Measurements from ENCODE around the gene KCNMA1.
A peak's percentile ranks its signal among the peaks of the same experiment; 100 is the strongest.

KCNMA1 gene

DNA sequence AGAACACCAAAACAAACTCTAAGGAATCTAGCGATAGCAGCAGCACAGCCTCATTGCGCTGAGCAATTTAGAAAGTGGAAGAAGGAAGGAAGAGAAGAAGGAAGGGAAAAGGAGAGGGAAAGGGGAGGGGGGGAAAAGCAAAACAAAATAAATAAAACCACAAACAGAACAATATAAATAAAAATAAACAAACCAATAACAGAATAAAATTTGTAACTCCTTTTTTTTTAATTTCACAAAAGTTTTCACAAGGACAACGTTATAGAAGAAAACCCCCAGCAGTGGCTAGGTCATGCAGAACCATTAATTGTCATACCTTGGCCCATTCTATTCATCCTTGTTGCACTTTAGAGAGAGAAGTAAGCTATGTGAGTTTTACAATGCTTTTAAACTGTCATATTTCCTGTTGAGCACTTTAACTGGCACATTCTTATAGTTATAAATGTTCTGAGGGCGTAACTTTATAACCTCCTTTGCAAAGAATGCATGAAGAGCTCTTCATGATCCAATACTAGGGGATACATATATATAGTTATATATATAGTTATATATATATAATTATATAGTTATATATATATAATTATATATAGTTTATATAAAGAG, 752.8 kb downstream of the KCNMA1 start:
- H4K20me1 ChIP-seq, result peaks cover 0 to 17% (median 0%) of the 10 kb centered on the region in 11 experiments; a peak in 2 of 22 replicates
- TF ChIP-seq Cebpa-rat (IDR thresholded peaks at IDR 0.05), result no peak
- no peak overlapping the region for H3K27ac ChIP-seq
- peaks cover 31 to 45% (median 36%) of the 10 kb centered on the region in 10 experiments for H3K4me1 ChIP-seq
- peak overlapping the region in 7 of 11 experiments; percentile 23 to 82 (median 70); a peak in 8 of 22 replicates for H3K4me2 ChIP-seq
- no peaks in the 10 kb centered on the region; a peak in 1 of 22 replicates for H3K9me3 ChIP-seq (replicated peaks in 1 of 11)
- peaks cover 0 to 14% (median 0%) of the 10 kb centered on the region in 11 experiments; a peak in 1 of 22 replicates for H3K36me3 ChIP-seq
- peaks cover 0 to 55% (median 0%) of the 10 kb centered on the region in 11 experiments; a peak in 4 of 22 replicates for H3K27me3 ChIP-seq
- H3K9ac ChIP-seq, result no peak overlapping the region
- no peak overlapping the region for H3K4me3 ChIP-seq

DNA sequence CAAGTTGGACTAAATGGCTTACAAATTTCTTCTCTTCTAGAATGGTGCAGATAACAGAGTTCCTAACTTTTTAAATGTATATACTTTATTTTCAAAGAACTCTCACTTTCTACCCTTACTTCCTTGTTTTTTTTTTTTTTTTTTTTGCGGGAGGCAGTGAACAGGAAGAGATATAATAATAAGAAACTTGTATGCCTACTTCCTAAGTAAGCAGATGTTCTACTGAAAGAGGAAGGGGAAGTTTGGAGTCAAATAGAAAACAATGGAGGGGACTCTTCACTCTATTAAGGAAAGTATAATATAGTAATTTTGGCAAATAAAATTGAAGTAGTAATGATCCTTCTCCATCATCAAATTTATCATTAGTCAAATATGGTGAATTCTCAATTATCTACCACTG, 754.0 kb downstream of the KCNMA1 start:
- Histone ChIP-seq H4K20me1 (peaks cover 0 to 17% (median 0%) of the 10 kb centered on the region in 11 experiments; a peak in 2 of 22 replicates), H3K4me3 (no peak overlapping the region), H3K27ac (peak overlapping the region in 4 of 11 experiments; percentile 19 to 45 (median 34); a peak in 3 of 22 replicates), H3K4me1 (peaks cover 31 to 45% (median 37%) of the 10 kb centered on the region in 10 experiments), H3K27me3 (peaks cover 0 to 63% (median 0%) of the 10 kb centered on the region in 11 experiments; a peak in 4 of 22 replicates), H3K9ac (no peak overlapping the region), H3K4me2 (peak overlapping the region; percentile 70 to 82 (median 73); a peak in 21 of 22 replicates), H3K36me3 (peaks cover 0 to 10% (median 0%) of the 10 kb centered on the region in 11 experiments; a peak in 1 of 22 replicates), H3K9me3 (replicated peaks in 1 of 11) (no peaks in the 10 kb centered on the region; a peak in 1 of 22 replicates)
- TF ChIP-seq Cebpa-rat (IDR thresholded peaks at IDR 0.05), result no peak

DNA sequence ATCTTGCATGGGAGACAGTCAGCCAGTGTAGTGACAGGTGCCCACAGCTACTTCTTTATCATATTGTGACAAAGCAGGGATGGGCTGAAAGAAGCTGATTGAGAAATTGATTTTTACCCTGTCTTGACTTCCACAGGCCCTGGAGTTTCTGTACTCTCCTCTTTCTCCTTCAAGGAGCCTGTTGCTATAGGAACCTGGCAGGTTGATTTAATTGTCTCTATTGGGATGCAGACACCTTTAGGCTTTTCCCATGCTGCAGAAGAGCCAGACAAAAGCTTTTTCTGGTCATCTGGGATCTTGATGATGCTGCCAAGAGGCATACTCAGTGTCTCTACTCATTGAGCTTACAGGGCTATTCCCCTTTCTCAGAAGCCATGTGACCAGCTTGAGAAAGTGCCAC, 754.8 kb downstream of the KCNMA1 start:
- H3K27ac ChIP-seq, result no peak overlapping the region
- H3K4me3 ChIP-seq, result no peak overlapping the region
- H3K9me3 ChIP-seq (replicated peaks in 1 of 11), result no peaks in the 10 kb centered on the region; a peak in 1 of 22 replicates
- TF ChIP-seq Cebpa-rat (IDR thresholded peaks at IDR 0.05), result no peak
- H3K4me2 ChIP-seq, result peak overlapping the region; percentile 70 to 82 (median 73)
- peaks cover 0 to 67% (median 0%) of the 10 kb centered on the region in 11 experiments; a peak in 4 of 22 replicates for H3K27me3 ChIP-seq
- no peak overlapping the region for H3K9ac ChIP-seq
- peaks cover 0 to 17% (median 0%) of the 10 kb centered on the region in 11 experiments; a peak in 2 of 22 replicates for H4K20me1 ChIP-seq
- peaks cover 0 to 10% (median 0%) of the 10 kb centered on the region in 11 experiments; a peak in 1 of 22 replicates for H3K36me3 ChIP-seq
- peaks cover 31 to 45% (median 37%) of the 10 kb centered on the region in 10 experiments for H3K4me1 ChIP-seq

DNA sequence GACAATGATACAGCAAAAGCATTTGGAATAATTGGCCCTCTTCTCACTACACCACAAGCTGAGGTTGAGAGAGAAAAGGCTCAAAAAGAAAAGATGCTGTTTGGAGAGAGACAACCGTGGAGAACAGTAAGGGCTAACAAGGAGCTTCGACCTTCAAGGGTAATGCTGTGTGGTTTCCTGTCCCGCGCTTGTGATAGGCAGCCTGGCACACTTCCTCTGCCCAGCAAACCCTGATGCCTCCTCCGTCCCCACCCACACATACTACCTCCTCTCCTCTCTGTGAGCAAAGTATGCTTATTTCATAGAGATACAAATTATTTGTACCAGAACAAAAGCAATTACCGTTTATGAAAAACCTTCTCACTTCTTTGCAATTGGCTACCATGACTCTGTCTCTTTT, 755.4 kb downstream of the KCNMA1 start:
- Histone ChIP-seq H3K4me1 (peaks cover 31 to 45% (median 37%) of the 10 kb centered on the region in 10 experiments), H3K4me2 (peak overlapping the region; percentile 70 to 82 (median 73)), H3K9me3 (replicated peaks in 1 of 11) (no peaks in the 10 kb centered on the region; a peak in 1 of 22 replicates), H3K4me3 (no peak overlapping the region), H3K27me3 (peaks cover 0 to 65% (median 0%) of the 10 kb centered on the region in 11 experiments; a peak in 4 of 22 replicates), H3K9ac (peak overlapping the region in 3 of 11 experiments; percentile 5 to 44 (median 17); a peak in 2 of 22 replicates), H3K36me3 (peaks cover 0 to 5% (median 0%) of the 10 kb centered on the region in 11 experiments; a peak in 1 of 22 replicates), H4K20me1 (peaks cover 0 to 17% (median 0%) of the 10 kb centered on the region in 11 experiments; a peak in 2 of 22 replicates), H3K27ac (peak overlapping the region in 3 of 11 experiments; percentile 1 to 34 (median 18); a peak in 2 of 22 replicates)
- no peak for TF ChIP-seq Cebpa-rat (IDR thresholded peaks at IDR 0.05)

DNA sequence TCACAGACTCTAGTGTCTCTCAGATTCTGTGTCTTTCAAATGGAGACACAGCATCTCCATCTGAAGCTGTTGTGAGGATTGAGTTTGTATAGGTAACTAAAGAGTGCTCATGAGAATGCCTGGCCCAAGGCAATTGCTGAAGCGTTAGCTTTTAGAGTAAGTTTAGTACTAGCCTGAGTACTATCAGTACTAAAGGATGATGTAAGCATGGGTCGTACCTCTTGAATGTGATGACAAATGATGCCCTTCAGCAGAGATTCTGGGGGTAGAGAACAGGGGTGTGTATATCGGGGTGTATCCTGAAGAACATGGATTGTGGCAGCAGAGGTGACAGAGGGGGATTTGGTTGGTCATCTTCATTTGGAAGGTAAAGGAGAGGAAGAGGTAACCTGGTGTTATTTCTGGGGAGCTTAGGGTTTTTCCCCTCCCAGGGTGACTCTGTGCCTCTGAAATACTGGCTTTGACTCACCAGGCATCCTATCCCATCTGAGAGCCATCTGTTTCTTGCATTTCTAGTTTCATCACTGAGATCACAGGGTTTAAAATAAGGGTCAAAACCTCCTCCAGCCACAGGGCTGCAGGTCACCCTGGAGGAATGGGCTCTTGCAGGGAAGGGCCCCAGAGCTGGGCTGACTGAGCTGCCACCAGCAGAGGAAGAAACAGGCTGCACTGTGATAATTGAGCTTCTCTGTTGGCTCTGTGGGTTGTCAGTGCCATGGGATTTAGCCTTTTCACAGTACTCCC, 756.0 kb downstream of the KCNMA1 start:
- no peaks in the 10 kb centered on the region for H3K9me3 ChIP-seq (replicated peaks in 1 of 11)
- peaks cover 0 to 17% (median 0%) of the 10 kb centered on the region in 11 experiments; a peak in 2 of 22 replicates for H4K20me1 ChIP-seq
- H3K27me3 ChIP-seq, result peaks cover 0 to 59% (median 0%) of the 10 kb centered on the region in 11 experiments; a peak in 4 of 22 replicates
- no peak overlapping the region for H3K4me3 ChIP-seq
- peak overlapping the region in 3 of 11 experiments; percentile 5 to 44 (median 17); a peak in 2 of 22 replicates for H3K9ac ChIP-seq
- TF ChIP-seq Cebpa-rat (IDR thresholded peaks at IDR 0.05), result no peak
- peaks cover 31 to 45% (median 37%) of the 10 kb centered on the region in 10 experiments for H3K4me1 ChIP-seq
- H3K36me3 ChIP-seq, result no peaks in the 10 kb centered on the region; a peak in 1 of 22 replicates
- H3K4me2 ChIP-seq, result peak overlapping the region; percentile 70 to 82 (median 73)
- peak overlapping the region in 3 of 11 experiments; percentile 1 to 34 (median 18); a peak in 2 of 22 replicates for H3K27ac ChIP-seq

DNA sequence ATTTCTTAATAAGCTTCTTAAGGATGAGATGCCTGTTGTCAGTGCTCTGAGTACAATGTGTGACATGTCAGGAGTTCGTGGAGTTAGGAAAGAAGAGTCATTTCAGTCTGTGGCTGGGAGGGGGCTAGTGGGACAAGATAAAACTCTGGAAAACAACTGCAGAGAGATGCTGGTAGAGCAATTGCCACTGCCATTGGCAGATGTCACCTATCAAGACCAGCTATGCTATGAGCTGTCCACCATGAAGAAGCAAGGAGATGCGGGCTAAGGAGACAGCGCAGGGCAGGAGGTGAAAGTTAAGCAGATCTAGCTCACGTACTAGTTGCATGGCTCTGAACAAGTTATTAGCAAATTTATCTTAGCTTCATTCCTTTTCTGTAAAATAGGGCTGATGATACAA, 756.7 kb downstream of the KCNMA1 start:
- Histone ChIP-seq H3K4me2 (peak overlapping the region in 2 of 11 experiments; percentile 72 to 73; a peak in 2 of 22 replicates), H3K36me3 (no peaks in the 10 kb centered on the region), H3K9ac (no peak overlapping the region), H3K4me1 (peaks cover 31 to 42% (median 36%) of the 10 kb centered on the region in 10 experiments), H3K27me3 (peaks cover 0 to 52% (median 0%) of the 10 kb centered on the region in 11 experiments; a peak in 4 of 22 replicates), H4K20me1 (peaks cover 0 to 15% (median 0%) of the 10 kb centered on the region in 11 experiments; a peak in 2 of 22 replicates), H3K27ac (no peak overlapping the region), H3K4me3 (no peak overlapping the region), H3K9me3 (replicated peaks in 1 of 11) (no peaks in the 10 kb centered on the region)
- no peak for TF ChIP-seq Cebpa-rat (IDR thresholded peaks at IDR 0.05)

DNA sequence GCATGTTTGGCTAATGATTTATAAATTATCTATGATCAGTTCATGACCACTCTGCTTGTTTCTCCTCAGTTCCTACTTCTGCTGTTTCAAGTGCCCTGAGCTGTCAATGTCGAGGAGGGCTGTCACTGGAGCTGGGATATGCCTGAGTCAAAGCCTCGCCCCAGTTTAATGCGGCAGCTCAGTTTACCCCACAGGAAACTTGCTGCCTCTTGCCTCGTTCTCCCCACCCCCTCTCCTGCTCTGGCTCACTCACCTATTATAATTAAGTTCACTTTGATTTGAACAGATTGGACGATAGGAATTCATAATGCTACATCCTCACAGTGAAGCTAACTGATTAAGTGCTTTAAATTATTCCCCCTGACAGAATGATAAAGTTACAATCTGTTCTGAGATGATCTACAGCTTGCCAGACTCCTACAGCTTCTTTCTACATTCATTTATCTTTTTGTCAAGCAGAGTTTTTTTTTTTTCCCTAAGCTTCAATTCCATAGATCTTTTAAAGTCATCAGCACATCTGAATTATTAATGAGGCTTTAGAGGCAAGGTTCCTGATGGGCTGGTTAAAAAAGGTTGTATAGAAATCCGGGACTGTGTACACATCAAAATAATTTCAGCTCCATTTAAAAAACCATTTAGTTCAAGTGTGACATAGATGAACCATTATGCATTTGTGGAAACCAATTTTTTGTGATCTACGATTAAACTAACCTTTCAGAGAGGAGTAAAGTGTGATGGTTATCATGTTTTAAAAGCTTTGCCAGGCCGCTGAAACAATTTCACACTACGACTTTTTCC, 758.3 kb downstream of the KCNMA1 start:
- Histone ChIP-seq H3K36me3 (no peaks in the 10 kb centered on the region), H3K27ac (no peak overlapping the region), H3K9me3 (replicated peaks in 1 of 11) (no peaks in the 10 kb centered on the region), H3K4me1 (peaks cover 29 to 37% (median 31%) of the 10 kb centered on the region in 10 experiments), H3K4me3 (no peak overlapping the region), H3K4me2 (no peak overlapping the region), H3K27me3 (peaks cover 0 to 48% (median 0%) of the 10 kb centered on the region in 11 experiments; a peak in 4 of 22 replicates), H3K9ac (no peak overlapping the region), H4K20me1 (peaks cover 0 to 13% (median 0%) of the 10 kb centered on the region in 11 experiments; a peak in 2 of 22 replicates)
- no peak for TF ChIP-seq Cebpa-rat (IDR thresholded peaks at IDR 0.05)

DNA sequence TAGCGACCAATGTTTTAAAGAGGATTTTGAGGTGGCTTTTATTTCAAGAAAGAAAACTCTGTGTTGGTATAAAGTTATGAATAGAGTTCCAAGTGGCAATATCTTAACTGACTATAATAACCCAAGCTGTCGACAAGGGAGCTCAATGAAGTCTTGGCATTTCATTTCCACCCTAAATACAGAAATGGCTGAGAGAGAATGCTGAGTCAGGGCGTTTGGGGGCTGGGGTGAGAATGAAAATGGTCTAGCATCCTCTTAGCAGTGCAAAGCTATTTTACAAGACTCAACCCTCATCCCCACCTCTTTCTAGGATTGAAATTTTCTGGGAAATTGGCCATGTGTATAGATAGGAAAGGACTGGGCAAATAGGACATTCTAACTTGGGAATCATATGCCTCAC, 759.1 kb downstream of the KCNMA1 start:
- H3K36me3 ChIP-seq, result no peaks in the 10 kb centered on the region
- H3K4me3 ChIP-seq, result no peak overlapping the region
- H3K4me2 ChIP-seq, result no peak overlapping the region
- H3K27ac ChIP-seq, result no peak overlapping the region
- no peak overlapping the region for H3K9ac ChIP-seq
- H3K27me3 ChIP-seq, result peaks cover 0 to 48% (median 0%) of the 10 kb centered on the region in 11 experiments; a peak in 4 of 22 replicates
- TF ChIP-seq Cebpa-rat (IDR thresholded peaks at IDR 0.05), result no peak
- H4K20me1 ChIP-seq, result peaks cover 0 to 13% (median 0%) of the 10 kb centered on the region in 11 experiments; a peak in 2 of 22 replicates
- H3K9me3 ChIP-seq (replicated peaks in 1 of 11), result no peaks in the 10 kb centered on the region
- H3K4me1 ChIP-seq, result peaks cover 21 to 32% (median 26%) of the 10 kb centered on the region in 10 experiments

All from BLaER1 treated with 17β-estradiol and CSF1 and Interleukin-3, amounts not matched to agents 10 nM and 100 nM (cell line).